Prostate gland (tissue), 2 donors: ENCODE measurements around the gene SCAP.

ENCODE experiments used
- POLR2A ChIP-seq: fragments of 450-650 bp; IDR thresholded peaks from one replicate; pipeline ENCODE4 v1.6.1; 2016; ENCODE audit warnings: antibody characterized with exemption, mild to moderate bottlenecking
- POLR2AphosphoS5 ChIP-seq: sonication (generic); formaldehyde crosslinking; IDR thresholded peaks from one replicate; pipeline ENCODE4 v1.6.1; 2017; ENCODE audit warnings: antibody characterized with exemption
- TF ChIP-seq, protein P1 (sequence below), 4 experiments: fragments of 200-600 bp in 2 of 4; fragments of 450-650 bp in 2 of 4; sonication (generic) in 2 of 4; IDR thresholded peaks; 1 replicate in 3 of 4; 2 replicates in 1 of 4; pipeline ENCODE4 v1.5.1; 2016 to 2019; ENCODE audit warnings: antibody characterized with exemption in 4 of 4, mild to moderate bottlenecking in 2 of 4, moderate library complexity in 2 of 4

DNA sequence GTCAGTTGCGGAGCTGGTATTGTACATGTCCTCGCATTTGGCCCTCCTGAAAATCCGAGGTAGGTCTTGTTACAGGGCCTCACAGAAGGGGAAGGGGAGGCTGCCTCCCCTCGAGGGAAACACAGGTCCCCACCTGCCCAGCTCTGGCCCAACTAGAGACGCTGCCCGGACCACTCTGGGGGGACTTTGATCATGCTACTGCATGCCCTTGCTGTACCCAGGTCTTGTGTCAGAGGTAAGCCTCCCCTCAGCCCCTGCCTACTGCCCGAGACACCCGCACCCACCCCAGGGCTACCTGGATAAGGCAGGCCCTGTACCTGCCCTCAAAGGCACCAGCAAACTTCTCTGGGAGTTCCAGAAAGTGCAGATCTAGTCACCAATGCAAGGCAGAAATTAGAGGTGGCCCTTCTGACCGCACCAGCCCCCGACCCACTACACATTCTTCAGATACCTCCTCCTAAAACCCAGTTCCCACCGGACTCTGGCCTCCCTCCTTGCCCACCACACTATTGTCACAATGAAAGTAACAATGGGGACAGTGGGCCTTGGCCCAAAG is 981 bp upstream of the SCAP start:
- TF ChIP-seq, protein P1, sequence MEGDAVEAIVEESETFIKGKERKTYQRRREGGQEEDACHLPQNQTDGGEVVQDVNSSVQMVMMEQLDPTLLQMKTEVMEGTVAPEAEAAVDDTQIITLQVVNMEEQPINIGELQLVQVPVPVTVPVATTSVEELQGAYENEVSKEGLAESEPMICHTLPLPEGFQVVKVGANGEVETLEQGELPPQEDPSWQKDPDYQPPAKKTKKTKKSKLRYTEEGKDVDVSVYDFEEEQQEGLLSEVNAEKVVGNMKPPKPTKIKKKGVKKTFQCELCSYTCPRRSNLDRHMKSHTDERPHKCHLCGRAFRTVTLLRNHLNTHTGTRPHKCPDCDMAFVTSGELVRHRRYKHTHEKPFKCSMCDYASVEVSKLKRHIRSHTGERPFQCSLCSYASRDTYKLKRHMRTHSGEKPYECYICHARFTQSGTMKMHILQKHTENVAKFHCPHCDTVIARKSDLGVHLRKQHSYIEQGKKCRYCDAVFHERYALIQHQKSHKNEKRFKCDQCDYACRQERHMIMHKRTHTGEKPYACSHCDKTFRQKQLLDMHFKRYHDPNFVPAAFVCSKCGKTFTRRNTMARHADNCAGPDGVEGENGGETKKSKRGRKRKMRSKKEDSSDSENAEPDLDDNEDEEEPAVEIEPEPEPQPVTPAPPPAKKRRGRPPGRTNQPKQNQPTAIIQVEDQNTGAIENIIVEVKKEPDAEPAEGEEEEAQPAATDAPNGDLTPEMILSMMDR (IDR thresholded peaks at IDR 0.05), result no peak
- TF ChIP-seq POLR2A, result no peak
- TF ChIP-seq POLR2AphosphoS5, result no peak
